AG08395 (cell line): ENCODE measurements around the gene CDK9.
"Not testable (repeated sequence)": the region's sequence is repeated elsewhere in the genome, so short reads cannot be mapped to it uniquely, and the experiment has no call there.

Experiments
- DNase-seq: peaks from one replicate; pipeline ENCODE4 v3.0.0; 2012; ENCODE audit warnings: mixed read lengths, low spot score

The CDK9 gene

DNA sequence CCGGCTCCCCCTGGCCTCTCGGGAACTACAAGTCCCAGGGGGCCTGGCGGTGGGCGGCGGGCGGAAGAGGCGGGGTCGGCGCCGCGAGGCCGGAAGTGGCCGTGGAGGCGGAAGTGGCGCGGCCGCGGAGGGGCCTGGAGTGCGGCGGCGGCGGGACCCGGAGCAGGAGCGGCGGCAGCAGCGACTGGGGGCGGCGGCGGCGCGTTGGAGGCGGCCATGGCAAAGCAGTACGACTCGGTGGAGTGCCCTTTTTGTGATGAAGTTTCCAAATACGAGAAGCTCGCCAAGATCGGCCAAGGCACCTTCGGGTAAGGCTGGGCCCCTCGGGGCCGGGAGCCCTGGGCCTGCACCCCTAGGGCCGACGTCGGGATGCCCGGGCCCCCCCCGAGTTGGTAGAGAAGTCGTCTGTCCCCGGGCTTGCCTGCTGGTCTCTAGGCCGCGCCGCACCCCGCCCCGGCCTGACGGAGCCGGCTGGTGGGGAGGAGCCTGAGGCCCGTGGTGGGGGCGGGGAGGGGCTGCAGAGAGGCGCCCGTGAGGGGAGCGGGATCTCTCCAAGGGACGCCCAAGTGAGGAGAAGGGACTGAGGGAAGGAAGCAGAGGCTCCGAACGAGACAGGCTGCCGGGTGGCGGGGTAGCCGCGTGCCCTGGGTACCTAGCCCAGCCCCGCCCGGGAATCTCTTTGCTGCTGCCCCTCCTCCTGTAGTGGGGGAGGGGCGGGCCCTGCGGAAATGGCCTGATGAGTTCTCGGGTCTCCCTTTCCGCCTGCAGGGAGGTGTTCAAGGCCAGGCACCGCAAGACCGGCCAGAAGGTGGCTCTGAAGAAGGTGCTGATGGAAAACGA is at the start of gene CDK9:
TSS of gene CDK9 (plus strand) at position 102 of the 840 bp plus-strand sequence. CDS start at position 217, 115 bp downstream.
- DNase-seq: peak; percentile 96

GRCh38 chr9:127738666-127739065 is 47.2 kb upstream of the CDK9 start:
- no peak for DNase-seq

DNA sequence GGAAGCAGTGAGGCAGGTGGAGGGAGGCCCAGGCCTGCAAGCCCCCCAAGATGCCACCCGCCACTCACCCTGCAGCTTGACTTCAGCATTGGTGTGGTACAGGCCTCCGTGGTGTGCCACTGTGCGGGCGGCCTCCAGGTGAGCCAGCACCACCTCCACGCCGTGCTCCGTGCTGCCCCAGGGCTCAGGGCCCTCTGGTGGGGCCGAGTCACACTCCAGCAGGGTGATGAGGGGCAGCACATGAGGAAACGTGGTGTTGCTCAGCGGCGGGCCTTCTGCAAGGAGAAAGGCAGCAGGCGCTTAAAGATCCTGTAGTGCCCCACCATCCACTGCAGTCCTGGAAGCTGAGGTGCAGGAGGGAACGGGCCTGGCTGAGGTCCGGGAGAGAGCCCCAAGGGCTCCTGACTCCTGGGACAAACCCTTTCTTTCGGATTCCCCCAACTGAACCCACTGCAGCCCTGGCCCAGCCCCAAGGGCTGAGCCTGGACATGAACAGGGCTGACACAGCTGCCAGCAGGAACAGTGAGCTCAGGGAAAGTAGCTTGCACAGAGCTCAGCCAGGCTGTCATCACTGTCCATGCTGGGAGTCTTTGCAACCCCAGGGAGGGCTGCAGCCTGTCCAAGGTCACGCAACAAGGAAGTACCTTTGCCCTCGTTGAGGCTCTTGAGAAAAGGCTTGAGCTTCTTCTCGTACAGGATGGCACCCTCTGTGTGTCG is 46.1 kb upstream of the CDK9 start:
- no peak for DNase-seq

GRCh38 chr9:127741831-127742434 is 43.9 kb upstream of the CDK9 start:
- peak; percentile 55 for DNase-seq

DNA sequence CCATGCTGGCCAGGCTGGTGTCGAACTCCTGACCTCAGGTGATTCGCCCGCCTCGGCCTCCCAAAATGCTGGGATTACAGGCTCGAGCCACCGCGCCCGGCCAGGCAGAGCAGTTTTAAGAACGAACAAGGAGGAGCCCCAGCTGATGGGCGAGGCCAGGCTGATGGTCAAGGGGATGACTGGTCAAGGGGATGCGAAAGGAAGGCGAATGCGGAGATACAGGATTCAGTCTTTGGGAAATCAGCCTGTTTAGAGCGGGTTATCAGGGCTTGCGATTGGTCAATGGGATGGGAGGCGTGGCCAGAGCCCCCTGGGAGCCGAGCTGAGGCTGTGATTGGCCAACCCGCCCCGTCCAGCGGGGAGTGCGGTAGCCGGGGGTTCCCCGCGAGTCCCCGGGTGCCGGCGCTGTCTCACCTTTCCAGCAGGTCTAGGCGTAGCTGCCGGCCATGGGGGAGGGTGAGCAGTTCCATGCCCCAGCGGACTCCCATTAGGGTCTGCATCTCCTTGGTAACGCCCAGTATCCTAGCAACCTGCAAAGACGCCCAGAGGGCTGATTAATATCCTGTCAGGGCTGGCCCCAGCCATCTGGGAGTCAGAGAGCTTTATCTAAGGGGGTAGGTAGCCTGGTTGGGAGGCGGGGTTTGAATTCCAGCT is 43.3 kb upstream of the CDK9 start:
- DNase-seq: peak; percentile 94

DNA sequence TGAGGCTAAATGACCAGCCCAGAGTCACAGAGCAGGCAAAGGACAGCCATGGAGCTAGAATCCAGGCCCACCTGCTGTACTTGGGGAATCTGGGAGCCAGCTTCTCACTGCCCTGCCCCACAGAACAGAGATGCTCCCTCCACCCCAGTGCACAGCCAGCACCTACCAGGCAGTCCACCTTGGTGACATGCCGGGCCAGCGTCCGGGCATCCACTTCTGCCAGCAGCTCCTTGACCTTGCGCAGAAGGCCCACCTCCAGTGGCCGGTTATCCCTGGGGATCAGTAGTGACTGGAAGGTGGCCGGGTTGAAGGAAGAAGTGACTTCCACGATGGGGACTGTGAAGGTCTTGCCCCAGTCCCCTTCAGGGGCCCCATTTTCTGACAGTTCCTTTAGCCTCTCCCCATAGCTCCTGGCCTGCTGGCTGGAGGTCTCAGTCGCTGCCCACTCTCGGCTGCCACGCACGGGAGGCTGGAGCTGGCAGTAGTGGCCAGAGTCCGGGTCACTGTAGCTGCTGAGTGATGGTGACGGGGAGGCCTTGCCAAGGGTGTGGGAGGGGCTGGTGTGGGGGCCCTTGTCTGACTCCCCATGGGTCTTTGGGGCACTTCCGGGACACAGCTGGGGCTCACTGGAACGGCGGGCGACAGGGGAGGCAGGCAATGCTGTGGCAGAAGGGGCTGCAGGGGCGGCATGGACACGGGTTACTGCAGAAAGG is 41.3 kb upstream of the CDK9 start:
- no peak for DNase-seq

- DNase-seq: no peak
Observed at GRCh38 chr9:127746959-127747569, 38.8 kb upstream of the CDK9 start.

- no peak for DNase-seq
Observed at GRCh38 chr9:127749090-127749787, 36.6 kb upstream of the CDK9 start.

GRCh38 chr9:127751269-127752054 is 34.4 kb upstream of the CDK9 start:
- DNase-seq: peak; percentile 51

DNA sequence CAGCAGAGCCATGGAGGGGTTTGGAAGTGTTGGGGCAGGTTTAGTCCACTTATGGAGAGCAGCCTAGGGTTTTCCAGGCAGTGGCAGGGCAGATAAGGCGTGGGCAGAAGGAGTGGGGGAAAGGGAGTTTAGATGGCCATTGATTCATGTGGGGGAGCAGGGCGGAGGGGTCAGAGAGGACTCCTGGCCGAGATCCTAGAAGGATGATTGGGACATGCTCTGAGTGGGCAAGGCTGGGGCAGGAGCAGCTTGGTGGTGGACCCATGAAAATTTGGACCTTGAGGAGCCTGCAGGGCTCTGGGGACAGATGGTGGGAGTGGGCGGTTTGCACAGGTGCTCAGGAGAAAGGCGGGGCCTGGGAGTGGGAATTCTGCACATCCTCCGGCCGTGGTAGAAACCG is 32.7 kb upstream of the CDK9 start:
- no peak for DNase-seq

DNA sequence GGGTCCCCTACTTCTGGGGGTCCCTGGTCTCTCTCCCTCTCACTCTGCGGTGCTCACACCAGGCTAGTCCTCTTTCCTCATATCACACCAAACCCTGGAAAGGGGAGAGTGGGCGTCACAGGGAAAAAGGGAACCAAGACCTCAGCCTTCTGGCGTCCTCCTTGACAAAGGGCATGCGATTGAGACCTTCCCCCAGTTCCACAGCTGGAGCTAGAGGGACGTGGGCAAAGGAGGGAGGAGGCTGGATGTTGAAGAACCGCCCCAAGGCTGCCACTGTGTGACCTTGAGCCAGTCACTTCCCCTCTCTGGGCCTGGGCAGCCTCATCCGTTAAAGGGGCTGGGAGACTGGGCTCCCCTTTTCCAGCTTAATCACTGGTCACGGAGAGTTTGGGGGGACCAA is 32.2 kb upstream of the CDK9 start:
- no peak for DNase-seq

- DNase-seq: peak; percentile 77
Observed at GRCh38 chr9:127754099-127755060, 31.5 kb upstream of the CDK9 start.

DNA sequence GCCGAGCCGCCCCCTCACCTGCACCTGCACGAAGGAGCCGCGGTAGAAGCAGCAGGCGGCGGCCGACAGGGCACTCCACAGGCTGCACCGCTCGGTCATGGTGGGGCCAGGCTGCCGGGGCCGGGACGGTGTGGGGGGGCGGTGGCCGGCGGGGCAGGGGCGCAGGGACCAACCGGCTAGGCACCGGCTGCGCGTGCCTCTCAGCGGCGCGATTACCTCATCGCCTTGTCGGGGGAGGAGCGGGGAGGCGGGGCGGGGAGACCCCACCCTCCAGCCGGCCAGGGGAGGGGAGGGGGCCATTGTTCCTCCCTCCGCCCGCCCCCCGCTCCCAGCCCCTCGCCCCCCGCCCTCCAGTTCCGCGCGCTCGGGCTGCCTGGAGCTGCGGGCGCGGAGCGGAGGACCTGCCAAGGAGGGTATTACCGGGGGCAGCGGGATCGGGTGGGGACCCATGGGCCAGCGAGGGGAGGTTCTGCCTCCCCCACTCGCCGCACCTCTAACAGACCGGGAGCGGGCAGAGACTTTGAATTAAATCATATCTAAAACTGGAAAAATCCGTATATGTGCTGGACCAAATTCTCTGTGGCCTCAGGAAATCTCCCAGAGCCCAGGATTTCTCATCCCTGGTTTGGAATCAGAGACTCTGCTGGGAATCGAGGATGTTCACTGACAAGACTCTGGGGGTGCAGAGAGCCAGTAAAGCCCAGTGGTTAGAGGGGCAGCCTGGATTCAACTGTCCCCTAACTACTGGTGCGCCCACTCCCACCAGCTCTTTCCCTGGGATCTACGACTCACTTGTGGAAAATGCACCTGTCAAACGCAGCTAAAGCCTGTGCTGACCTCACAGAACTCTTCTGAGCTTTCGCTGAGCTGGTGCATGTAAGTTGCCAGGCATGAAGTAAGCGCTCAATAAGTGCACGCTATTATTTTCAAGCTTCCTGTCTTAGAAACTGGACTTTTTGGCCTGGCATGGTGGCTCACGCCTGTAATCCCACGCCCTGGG is 30.5 kb upstream of the CDK9 start:
- no peak for DNase-seq

DNA sequence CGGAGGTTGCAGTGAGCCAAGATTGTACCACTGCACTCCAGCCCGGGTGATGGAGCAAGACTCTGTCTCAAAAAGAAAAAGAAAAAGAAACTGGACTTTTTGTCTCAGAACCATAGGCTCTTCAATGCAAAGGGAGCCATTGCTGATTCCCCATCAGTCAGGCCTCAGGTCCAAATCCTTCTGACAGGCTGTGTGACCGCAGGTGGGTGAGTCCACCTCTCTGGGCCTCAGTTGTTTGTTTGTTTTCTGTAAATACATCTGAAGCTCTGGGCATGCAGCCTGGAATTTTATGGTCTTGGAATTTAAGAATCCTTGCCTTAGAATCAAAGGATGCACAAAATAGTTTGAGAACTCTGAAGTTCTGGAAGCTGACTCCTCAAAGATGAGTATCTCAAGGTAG is 29.6 kb upstream of the CDK9 start:
- no peak for DNase-seq

- DNase-seq: not testable (repeated sequence)
Observed at GRCh38 chr9:127756776-127757175, 29.1 kb upstream of the CDK9 start.

GRCh38 chr9:127758843-127759242 is 27.0 kb upstream of the CDK9 start:
- no peak for DNase-seq

DNA sequence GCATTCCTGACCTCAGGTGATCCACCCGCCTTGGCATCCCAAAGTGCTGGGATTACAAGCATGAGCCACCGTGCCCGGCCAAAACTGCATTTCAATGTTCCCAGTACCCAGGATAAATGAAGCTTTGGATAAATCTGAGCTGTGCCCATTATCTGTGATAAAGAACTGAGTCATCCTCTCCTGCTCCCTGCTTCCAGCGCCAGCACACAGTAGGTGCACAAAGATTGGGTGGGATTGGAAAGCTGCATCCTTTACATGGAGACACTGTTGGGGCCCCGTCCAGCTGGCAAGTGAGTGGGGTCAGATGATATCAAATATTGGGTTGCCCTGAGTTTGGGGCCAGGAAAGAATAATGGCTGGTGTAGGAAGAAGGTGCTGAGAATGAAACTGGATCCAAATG is 24.8 kb upstream of the CDK9 start:
- no peak for DNase-seq
